HG03575 (cell line): Measurements from ENCODE around the gene SZT2.

Source experiments
- ATAC-seq: cut with Tn5 transposase; IDR thresholded peaks from one replicate; pipeline ENCODE4 v1.9.1; 2021; ENCODE audit not compliant: unreplicated experiment, insufficient number of reproducible peaks, low FRiP score; ENCODE audit errors: extremely low read depth

The SZT2 gene

DNA sequence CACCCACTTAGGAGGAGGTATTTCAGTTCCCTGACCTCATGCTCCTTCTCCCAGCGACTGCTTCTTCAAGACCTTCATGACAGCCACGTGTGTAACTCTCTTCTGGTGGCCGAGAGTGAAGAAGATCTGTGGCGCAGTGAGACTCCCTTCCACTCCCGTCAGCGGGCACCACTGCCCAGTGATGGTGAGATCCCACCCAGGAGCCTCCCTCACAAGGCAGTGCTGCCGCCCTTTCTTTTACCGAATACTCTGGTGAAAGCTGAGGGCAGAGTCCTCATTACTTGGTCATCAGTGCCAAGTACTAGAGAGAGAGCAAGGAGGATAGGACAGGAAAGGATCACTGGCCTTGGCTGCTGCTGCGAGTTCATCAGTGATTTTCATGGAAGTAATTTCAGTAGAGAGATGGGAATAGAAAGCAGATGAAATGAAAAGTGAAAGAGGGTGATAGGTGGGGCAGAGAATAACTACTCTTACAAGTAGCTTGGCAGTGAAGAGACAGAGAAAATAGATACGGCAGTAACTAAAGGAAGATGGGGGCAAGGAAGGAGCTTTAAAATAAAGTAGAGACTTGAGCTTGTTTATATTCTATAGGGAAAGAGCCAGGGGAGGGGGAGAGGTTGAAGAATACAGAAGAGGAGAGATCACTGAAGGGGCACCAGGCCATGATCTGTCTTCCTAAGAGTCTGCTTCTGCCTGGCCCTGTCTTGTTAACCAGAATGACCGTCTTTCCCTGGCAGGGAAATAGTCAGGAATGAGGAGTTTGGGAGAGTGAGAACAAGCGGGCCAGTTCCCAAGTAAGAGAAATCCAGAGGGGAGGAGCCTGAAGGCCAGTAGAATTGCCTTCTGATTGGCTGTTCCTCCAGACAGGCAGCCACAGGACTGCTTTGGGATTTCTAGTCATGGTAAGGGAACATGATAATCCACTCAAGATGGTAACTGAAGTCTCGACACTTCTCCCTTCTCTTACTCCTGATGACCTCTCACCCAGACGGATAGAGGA, 45.7 kb downstream of the SZT2 start:
- no peak for ATAC-seq

DNA sequence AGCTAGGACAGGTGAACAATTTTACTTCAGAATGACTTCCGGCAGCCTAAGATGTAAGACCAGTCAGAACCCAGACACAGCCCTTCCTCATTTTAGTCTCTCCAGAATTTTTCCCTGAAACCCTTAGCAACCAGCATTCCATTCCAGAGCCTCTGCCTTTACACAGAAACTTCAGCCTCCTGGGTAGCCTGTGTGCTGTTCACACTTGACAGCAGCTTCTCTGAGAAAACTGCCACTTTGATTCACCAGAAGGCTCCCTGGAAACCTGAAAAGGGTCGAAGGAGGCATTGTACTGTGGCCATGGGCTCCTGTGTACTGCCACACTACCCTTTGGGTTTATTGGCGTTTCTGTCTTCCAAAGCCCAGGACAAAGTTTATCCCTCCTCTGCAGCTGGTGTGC, 46.7 kb downstream of the SZT2 start:
- no peak for ATAC-seq

DNA sequence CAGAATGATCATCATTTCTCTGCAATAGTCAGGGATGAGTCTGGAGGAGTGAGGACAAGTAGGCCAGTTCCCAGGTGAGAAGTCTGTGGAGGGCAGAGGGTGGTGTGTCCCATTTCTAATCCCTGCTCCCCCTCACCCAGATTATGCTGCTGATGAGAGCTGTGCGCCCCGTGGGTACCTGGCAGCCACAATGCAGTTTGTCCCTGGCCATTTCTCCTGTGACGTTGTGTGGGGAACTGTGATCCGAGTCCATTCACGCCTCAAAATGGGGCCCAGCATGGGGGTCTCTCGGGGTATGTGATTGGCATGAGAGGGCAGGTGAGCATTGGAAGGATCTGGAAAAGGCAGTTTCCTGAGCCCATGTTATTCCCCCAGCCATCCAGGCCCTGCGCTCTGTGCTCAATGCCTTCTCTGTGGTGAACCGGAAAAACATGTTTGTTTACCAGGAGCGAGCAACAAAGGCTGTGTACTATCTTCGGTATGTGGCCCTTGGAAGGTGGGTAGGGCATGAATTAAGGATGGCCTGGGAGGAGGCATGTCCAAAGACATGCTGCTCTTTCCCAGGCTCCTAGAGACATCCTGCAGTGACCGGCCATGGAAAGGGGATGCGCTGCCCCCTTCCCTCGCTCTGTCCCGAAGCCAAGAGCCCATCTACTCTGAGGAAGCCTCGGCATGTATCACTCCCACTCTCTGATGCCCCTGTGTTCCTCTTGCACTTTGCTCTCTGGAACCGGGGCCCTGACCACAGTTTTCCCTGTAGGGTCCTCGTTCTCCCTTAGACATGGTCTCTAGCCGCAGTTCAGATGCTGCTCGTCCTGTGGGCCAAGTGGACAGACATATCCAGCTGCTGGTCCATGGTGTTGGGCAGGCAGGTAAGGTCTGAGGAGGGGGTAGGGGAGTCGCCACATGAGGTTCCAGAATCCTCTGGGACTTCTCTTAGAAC, 47.6 kb downstream of the SZT2 start:
- ATAC-seq, result no peak

DNA sequence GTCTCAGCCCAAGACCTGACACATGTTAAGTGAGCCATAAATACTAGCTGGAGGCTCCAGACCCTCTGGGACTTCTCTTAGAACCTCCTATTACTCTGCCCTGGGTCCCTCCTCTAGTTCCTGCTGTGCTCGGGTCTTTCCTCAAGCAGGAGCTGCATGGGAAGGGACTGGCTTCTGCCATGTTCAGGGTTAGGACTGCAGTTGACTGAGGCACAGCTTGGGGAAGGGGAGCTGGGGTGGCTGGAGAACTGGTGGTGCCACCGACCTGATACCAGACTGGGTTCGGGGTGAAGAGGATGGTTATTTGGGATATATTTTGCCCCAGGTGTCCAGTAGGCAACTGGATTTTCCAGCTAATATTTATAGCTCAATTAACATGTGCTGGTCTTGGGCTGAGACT, 48.3 kb downstream of the SZT2 start:
- ATAC-seq, result no peak

DNA sequence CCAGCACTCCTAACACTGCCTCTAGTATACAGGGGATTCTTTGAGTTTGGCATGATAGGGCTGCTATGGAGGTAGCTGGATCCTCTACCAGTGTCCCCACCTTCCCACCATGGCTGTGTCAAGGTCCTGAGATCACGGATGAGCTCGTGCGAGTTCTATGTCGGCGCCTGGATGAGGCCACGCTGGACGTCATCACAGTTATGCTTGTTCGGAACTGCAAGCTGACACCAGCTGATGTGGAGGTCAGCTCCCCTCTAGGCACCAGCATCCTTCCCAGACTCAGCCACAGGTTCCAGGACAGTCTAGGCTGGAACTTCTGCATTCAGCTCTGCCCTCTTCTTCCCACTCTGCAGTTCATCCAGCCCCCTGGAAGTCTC, 48.9 kb downstream of the SZT2 start:
- no peak for ATAC-seq

DNA sequence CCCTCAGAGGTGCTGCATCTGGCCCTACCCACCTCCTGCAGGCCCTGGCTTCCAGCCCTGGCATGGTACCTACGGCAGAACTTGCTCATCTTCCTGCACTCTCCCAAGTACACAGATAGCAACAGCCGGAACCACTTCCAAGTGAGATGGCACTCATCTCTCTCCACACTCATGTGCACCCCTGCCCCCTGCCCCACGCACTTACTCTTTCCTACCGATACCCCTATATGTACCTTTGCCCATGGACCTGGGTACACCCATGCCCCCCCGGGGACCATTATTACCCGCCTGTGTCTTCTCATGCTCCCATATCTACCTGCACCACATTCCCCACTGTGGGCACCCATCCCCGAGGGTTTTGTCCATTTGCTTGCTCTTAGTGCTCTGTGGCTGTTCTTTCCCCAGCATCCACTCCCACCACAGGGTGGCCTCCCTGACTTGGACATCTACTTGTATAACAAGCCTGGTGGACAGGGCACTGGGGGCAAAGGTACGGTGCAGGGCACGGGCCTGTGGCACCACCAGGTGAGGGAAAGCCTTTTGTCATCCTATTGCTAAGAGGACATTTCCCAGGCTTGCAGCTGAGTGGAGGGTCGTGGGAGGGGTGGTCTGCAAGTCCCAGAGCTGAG, 49.4 kb downstream of the SZT2 start:
- ATAC-seq, result no peak

DNA sequence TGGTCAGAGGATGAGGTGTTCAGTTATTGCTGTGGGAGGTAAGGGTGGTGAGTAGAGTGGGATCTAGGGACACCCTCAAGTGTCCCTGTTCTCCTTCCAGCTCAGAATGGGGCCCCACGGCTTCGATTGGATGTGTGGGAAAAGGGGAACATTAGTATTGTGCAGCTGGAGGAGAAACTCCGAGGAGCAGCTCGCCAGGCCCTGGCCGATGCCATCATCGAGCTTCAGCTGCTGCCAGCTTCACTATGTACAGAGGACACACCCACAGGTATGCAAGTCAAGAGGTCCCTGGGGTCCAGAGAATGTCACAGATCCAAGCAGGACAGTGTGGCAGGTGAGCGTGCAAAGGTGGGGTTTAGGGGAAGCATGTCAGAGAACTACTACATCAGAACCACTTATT, 50.1 kb downstream of the SZT2 start:
- ATAC-seq, result no peak

DNA sequence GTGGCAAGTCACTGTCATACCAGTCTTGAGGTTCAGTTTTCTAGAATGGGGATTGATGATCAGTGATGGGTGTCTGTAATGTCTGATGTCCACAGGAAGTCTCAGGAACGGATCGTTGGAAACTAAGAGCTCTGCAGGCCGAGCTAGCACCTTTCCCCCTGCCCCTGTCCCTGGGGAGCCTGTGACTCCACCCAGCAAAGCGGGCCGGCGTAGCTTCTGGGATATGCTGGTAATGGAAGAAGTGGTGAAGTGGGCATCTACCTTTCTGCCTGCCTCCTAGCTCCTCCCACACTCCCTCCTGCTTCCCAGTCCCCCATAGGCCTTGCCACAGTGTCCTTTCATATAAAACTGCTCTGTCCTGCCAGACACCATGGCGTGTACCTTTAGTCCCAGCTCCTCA, 50.7 kb downstream of the SZT2 start:
- no peak for ATAC-seq

DNA sequence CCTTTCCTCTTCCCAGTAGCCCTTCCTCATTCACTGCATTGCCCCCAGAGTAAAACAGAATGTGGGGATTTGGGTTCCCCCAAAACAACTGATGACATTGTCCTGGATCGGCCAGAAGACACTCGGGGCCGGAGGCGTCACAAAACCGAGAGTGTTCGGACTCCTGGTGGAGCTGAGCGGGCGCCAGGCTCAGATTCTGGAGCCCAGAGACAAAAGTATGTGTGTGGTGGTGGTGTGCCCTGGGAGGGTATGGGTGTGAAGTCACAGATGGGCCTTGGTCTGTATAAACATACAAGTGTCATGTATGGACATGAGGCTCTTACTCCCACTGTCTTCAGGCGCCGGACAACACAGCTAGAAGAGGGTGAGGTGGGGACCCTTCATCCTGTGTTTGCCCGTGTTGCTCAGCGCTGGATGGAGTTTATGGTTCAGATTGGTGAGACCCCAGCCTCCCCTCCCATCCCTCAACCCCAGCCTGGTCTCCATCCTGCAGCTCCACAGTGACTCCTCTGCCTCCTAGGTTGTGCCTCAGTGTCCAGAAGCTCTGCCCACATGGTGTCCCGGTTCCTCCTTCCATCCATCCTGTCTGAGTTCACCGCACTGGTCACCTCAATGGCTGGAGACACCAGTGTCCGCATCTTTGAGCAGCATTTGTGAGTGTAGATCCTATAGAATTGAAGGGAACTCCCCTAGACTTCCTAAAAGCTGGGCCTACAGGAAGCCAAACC, 51.6 kb downstream of the SZT2 start:
- no peak for ATAC-seq

DNA sequence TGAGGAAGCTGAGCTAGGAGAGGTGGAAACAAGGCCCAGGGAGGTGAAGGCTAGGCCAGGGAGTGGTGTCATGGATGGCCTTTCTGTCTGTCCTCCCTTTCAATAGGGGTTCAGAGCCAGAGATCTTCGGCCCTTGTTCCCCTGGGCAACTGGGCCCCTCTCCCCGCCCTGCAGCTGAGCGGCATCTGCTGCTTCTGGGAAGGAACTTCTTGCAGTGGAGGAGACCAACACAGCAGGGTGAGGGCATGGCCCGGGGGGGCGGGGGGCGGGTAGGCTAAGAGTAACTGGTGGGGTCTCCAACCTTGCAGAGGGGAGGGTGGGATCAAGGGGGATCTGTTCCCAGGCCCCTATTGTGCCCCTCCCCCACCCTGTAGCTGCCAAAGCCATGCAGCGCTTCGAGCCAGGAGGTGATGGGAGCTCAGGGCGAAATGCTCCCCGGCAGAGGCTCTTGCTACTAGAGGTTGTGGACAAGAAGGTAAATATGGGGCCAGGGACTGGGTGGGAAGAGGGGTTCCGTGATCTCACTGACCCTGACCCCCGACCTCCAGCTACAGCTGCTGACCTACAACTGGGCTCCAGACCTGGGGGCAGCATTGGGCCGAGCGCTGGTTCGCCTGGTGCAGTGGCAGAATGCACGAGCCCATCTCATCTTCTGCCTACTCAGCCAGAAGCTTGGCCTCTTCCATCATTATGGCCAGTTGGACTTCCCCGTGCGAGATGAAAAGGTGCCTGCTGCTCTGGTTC, 52.4 kb downstream of the SZT2 start:
- ATAC-seq, result no peak

DNA sequence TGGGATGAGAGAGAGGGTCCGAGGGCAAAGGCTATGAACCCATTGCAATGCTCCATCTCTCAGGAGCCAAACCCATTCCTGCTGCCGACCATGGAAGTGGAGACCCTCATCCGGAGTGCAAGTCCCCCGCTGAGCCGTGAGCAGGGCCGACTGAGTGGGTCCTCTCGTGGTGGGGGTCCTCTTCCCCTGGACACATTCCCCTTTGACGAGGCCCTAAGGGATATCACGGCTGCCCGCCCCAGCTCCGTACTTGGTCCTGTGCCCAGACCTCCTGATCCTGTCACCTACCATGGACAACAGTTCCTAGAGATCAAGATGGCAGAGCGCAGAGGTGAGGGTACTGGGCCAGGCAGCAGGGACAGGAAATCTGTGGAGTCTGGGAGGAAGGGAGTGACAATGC, 53.1 kb downstream of the SZT2 start:
- no peak for ATAC-seq

DNA sequence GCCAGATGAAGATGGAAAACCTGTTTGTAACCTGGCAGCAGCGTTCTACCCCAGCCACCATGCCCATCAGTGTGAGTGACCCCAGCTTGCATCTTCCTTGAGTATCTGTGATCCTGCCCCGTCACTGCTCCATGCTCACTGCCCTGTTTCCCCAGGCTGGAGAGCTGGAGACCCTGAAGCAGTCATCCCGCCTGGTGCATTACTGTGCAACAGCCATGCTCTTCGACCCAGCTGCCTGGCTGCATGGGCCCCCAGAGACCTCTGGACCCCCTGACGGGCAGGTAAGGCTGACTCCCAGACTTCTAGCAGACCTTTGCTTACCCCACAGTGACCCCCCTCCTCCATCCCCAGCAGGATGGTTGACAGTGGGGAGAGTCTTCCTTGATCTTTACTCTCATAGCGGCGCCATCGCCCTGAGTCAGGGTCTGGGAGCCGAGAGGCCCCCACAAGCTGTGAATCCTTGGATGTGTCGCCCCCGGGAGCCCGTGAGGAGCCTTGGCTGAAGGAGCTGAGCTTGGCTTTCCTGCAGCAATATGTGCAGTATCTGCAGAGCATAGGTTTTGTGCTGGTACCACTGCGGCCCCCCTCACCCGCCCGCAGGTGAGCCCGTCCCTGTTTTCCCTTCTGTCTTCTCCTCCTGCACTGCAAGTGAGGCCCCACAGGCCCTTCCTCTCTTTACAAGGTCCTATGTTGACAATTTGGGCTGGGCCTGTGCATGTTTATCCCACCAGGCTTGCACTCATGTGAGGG, 53.7 kb downstream of the SZT2 start:
- ATAC-seq, result no peak

DNA sequence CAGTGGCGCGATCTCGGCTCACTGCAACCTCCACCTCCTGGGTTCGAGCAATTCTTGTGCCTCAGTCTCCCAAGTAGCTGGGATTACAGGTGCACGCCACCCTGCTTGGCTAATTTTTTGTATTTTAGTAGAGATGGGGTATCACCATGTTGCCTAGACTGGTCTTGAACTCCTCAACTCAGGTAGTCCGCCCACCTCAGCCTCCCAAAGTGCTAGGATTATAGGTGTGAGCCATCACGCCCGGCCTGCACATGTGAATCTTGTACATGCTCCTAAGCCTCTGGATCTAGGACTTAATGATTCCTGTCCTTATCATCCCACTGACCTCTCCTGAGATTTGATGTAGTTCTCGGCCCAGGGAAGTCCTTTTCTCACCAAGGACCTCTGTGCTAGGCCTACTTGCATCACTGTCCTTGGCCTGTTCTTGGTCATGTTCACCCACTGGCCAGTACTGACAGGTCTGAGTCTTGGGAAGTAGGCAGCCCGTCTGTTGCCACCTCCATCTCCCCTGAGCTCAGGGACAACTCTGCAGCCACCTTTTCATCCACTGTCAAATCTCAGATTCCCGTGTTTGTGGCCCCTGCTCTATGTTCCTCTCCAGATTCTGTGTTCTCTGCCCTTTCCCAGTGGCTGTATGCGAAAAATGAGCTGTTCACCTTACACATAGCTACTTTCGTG, 54.6 kb downstream of the SZT2 start:
- ATAC-seq, result no peak

DNA sequence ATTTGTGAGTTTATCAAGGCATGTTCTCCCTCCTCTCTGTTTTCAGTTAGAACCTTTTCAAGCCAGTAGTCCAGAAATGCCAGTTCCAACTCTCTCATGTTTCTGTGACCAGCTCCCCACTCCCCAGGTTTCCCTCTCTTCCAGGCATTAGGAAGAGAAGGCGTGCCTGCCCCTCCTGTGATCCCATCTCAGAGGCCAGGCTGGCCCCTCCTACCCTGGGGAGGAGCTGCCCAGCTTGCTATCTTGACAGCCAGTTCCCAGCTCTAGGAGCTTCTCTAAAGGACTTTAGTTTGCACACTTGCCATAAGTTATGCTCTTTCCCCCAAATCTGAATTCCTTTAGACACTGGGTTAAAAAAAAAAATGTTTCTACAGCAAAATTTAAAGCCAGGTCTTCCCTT, 55.1 kb downstream of the SZT2 start:
- ATAC-seq, result no peak

DNA sequence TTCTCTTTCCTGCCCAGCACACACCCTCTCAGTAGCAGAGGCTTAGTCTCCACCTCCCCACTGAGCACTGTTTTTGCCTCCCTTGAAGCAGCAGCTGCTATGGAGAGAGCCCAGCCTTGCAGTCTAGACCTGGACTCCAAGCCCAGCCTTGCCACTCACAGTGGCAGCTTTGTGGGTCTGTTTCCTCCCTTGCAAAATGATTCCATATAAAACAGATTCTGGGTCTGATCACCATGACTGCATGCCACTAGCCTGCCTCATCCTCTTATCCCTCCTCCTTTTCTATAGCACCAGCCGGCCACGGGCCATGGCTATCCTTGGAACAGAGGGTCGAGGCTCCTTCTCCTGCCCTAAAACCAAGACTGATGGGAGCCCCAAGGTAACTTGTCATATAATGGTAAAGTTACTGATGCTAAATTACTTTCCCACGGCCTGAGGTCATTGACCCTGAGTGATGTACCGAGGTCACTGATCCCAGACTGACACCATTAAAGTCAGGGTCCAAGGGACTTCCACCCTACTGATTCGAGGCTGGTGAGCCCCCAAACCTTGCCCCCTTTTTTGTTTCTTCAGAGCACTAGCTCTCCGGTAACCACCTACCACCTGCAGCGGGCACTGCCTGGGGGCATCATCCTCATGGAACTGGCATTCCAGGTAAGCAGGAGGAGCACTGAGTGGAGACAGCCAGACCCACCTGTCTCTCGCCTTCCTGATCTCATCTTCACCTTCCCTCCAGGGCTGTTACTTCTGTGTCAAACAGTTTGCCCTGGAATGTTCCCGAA, 56.1 kb downstream of the SZT2 start:
- ATAC-seq, result no peak

DNA sequence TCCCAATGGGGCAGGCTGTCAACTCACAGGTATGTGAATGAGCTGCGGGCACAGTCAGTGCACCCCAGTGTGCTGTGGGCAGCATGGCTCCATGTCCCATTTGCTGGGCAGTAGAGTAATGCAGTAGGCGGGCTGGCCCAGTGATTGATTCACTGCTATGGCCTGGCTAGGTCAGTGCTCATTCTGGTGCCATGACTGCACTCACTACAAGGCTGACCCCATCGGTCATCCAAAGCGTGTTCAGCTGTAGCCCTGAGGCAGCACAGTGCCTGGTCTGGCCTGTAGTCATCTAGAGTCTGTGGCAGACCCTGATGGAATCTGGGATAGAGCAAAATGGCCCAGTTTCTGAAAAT, 56.7 kb downstream of the SZT2 start:
- ATAC-seq, result no peak
